Measurements from ENCODE around the gene STIP1.

STIP1 gene

GRCh38 chr11:64211181-64211872, 25.4 kb downstream of the STIP1 start:
- H3K79me2 ChIP-seq (ENCODE audit: insufficient read depth, low read length): peaks cover 17% of the 10 kb centered on the region
- H3K27ac ChIP-seq (ENCODE audit: low read length): no peak overlapping the region
- no peak overlapping the region for H3K9ac ChIP-seq (ENCODE audit: low read depth, low read length)
- no peaks in the 10 kb centered on the region for H3K27me3 ChIP-seq (ENCODE audit: insufficient read depth, low read length, poor library complexity)
- peaks cover 62% of the 10 kb centered on the region for H3K36me3 ChIP-seq (ENCODE audit: insufficient read depth, low read length)
- ATAC-seq (ENCODE audit: insufficient read depth, low read depth) (no peak), DNase-seq (no peak)
- no peak for TF ChIP-seq CTCF (IDR thresholded peaks at IDR 0.05; ENCODE audit: borderline replicate concordance, extremely low read depth, low read length, poor library complexity, severe bottlenecking)
- TF ChIP-seq EZH2 (IDR thresholded peaks at IDR 0.05; ENCODE audit: borderline replicate concordance, low read depth, low read length, severe bottlenecking): no peak
- H3K4me2 ChIP-seq (ENCODE audit: insufficient read depth, low read length): no peak overlapping the region
- no peaks in the 10 kb centered on the region for H3K9me3 ChIP-seq (ENCODE audit: insufficient read depth, low read length, severe bottlenecking)
- no peak overlapping the region for H3K4me3 ChIP-seq (ENCODE audit: low read depth in 1 of 2, low read length in 2 of 2)
- H4K20me1 ChIP-seq (ENCODE audit: insufficient read depth, low read length): peaks cover 10% of the 10 kb centered on the region; the same call in 1 of the 2 replicates
- peaks cover 26% of the 10 kb centered on the region for H3K4me1 ChIP-seq (ENCODE audit: insufficient read depth, low read length)
- H2AFZ ChIP-seq (ENCODE audit: low read depth, low read length): no peak overlapping the region

- peak; percentile 19 for TF ChIP-seq CTCF (IDR thresholded peaks at IDR 0.05; ENCODE audit: borderline replicate concordance, extremely low read depth, low read length, poor library complexity, severe bottlenecking)
- no peak for TF ChIP-seq EZH2 (IDR thresholded peaks at IDR 0.05; ENCODE audit: borderline replicate concordance, low read depth, low read length, severe bottlenecking)
- Histone ChIP-seq H3K4me2 (ENCODE audit: insufficient read depth, low read length) (no peak overlapping the region), H3K27ac (ENCODE audit: low read length) (no peak overlapping the region), H3K4me3 (ENCODE audit: low read depth in 1 of 2, low read length in 2 of 2) (no peak overlapping the region), H3K79me2 (ENCODE audit: insufficient read depth, low read length) (no peaks in the 10 kb centered on the region), H3K9me3 (ENCODE audit: insufficient read depth, low read length, severe bottlenecking) (no peaks in the 10 kb centered on the region), H3K27me3 (ENCODE audit: insufficient read depth, low read length, poor library complexity) (no peaks in the 10 kb centered on the region), H3K9ac (ENCODE audit: low read depth, low read length) (no peak overlapping the region), H2AFZ (ENCODE audit: low read depth, low read length) (no peak overlapping the region), H3K4me1 (ENCODE audit: insufficient read depth, low read length) (no peaks in the 10 kb centered on the region), H4K20me1 (ENCODE audit: insufficient read depth, low read length) (peaks cover 3% of the 10 kb centered on the region; the same call in 1 of the 2 replicates), H3K36me3 (ENCODE audit: insufficient read depth, low read length) (peaks cover 59% of the 10 kb centered on the region)
- no peak for ATAC-seq (ENCODE audit: insufficient read depth, low read depth)
- no peak for DNase-seq
Measured at GRCh38 chr11:64216879-64217278, 30.9 kb downstream of the STIP1 start.

DNA sequence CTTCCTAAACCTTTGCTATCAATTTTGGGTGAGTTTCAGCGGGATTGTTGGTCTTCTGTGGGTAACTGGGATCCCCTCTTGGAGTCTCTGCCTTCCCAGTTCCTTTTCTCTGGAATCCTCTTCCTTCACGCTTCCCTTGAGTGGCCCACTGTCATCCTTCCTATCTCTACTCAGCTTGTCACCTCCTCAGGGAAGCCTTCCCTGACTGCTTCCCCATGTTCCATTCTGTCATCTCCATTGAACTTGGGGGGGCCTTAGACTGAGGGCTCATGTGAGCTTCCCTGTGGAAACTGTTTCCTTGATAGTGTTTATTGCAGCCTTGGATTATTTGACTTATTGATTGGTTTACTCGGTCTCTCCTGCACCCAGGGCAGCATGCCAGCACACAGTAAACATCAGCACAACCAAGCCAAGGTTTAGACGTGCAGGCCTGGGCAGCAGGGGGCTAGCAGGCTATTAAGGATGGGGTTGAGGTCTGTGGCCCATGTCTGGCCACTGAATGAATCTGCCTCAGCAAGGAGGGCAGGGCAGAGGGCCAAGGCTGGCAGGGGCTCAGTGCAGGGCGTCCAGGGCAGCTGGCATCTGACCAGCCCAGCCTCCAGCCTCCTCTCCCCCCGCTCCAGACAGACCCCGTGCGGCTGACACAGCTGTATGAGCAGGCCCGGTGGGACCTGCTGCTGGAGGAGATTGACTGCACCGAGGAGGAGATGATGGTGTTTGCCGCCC, 32.8 kb downstream of the STIP1 start:
- Histone ChIP-seq H3K4me2 (ENCODE audit: insufficient read depth, low read length) (no peak overlapping the region), H3K27me3 (ENCODE audit: insufficient read depth, low read length, poor library complexity) (no peaks in the 10 kb centered on the region), H3K27ac (ENCODE audit: low read length) (no peak overlapping the region), H3K4me1 (ENCODE audit: insufficient read depth, low read length) (0 out of 2 replicates have a peak, but pooled peaks cover under 1% of the 10 kb centered on the region), H3K79me2 (ENCODE audit: insufficient read depth, low read length) (no peaks in the 10 kb centered on the region), H3K36me3 (ENCODE audit: insufficient read depth, low read length) (peaks cover 61% of the 10 kb centered on the region), H3K9ac (ENCODE audit: low read depth, low read length) (no peak overlapping the region), H3K4me3 (ENCODE audit: low read depth in 1 of 2, low read length in 2 of 2) (no peak overlapping the region), H2AFZ (ENCODE audit: low read depth, low read length) (no peak overlapping the region), H3K9me3 (ENCODE audit: insufficient read depth, low read length, severe bottlenecking) (no peaks in the 10 kb centered on the region), H4K20me1 (ENCODE audit: insufficient read depth, low read length) (peaks cover 3% of the 10 kb centered on the region; the same call in 1 of the 2 replicates)
- no peak for ATAC-seq (ENCODE audit: insufficient read depth, low read depth)
- no peak for DNase-seq
- TF ChIP-seq CTCF (IDR thresholded peaks at IDR 0.05; ENCODE audit: borderline replicate concordance, extremely low read depth, low read length, poor library complexity, severe bottlenecking): no peak
- TF ChIP-seq EZH2 (IDR thresholded peaks at IDR 0.05; ENCODE audit: borderline replicate concordance, low read depth, low read length, severe bottlenecking): no peak

Measured in DND-41 (cell line).